GM12891 (cell line): Measurements from ENCODE around the gene LAGE3.

Experiments
- POLR2A ChIP-seq: IDR thresholded peaks from 2 replicates; pipeline ENCODE4 v1.6.1; 2011; ENCODE audit warnings: low read depth, low read length, control low read depth
- POLR2AphosphoS5 ChIP-seq: IDR thresholded peaks from 2 replicates; pipeline ENCODE4 v1.6.1; 2011; ENCODE audit warnings: low read depth, low read length, control low read depth
- POU2F2 ChIP-seq: IDR thresholded peaks from 2 replicates; pipeline ENCODE4 v1.6.1; 2011; ENCODE audit warnings: low read depth, mild to moderate bottlenecking, control low read depth, low read length, moderate library complexity
- TAF1 ChIP-seq: IDR thresholded peaks from 2 replicates; pipeline ENCODE4 v1.6.1; 2011; ENCODE audit warnings: low read depth, low read length, control low read depth

GRCh38 chrX:154515090-154515965 lies 36.2 kb upstream of the LAGE3 start:
- TF ChIP-seq POLR2A (no peak), POLR2AphosphoS5 (no peak), TAF1 (no peak), POU2F2 (no peak)
